Measurements from ENCODE around the gene STK17B. TPM values are rescaled to one million over a fixed set of nuclear protein-coding genes. Genes with fewer than 3 reads are reported as not detected.
A peak's percentile ranks its signal among the peaks of the same experiment; 100 is the strongest.

Gene STK17B
- total RNA-seq, 4 donors from 2014 or later = 7.2 to 28.2 (median 26.8) TPM

DNA sequence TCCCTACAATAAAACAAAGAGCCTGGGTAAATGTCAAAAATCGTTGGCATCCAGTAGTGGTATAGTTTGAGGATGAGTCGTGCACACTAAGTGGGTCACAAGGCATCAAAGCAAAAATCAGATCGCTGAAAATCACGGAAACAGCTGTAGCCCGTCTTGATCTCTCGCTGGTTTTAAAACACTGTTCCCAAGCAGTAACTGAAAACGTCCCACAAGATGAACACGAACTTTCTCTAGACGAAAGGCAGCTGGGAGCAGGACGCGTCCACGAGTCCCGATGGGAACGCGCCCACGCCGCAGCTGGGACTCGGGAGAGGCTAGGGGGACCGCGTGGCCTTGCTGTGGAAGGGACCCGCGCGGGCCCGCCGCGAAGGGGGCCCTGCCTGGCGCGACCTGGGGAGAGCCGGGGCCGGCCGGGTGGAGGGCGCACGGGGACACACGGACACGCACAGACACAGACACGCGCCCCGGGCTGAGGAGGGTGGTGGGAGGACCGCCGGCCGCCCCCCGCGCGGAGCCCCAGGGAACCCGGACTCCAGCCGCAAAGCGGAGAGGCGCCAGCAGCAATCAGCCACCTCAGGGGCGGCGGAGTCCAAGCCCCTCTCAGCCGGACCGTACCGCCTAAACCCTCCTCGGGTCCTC lies 651 bp downstream of the STK17B start:
- no peak for DNase-seq
- TF ChIP-seq, protein P1, sequence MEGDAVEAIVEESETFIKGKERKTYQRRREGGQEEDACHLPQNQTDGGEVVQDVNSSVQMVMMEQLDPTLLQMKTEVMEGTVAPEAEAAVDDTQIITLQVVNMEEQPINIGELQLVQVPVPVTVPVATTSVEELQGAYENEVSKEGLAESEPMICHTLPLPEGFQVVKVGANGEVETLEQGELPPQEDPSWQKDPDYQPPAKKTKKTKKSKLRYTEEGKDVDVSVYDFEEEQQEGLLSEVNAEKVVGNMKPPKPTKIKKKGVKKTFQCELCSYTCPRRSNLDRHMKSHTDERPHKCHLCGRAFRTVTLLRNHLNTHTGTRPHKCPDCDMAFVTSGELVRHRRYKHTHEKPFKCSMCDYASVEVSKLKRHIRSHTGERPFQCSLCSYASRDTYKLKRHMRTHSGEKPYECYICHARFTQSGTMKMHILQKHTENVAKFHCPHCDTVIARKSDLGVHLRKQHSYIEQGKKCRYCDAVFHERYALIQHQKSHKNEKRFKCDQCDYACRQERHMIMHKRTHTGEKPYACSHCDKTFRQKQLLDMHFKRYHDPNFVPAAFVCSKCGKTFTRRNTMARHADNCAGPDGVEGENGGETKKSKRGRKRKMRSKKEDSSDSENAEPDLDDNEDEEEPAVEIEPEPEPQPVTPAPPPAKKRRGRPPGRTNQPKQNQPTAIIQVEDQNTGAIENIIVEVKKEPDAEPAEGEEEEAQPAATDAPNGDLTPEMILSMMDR (IDR thresholded peaks at IDR 0.05) = no peak
- no peak for TF ChIP-seq POLR2A (IDR thresholded peaks at IDR 0.05)

GRCh38 chr2:196170213-196170605 lies 1.2 kb downstream of the STK17B start:
- intact Hi-C loops (cut with DNase I; ENCODE audit: low total_unique reads) = no loop called here
- no peak for TF ChIP-seq POLR2A (IDR thresholded peaks at IDR 0.05)
- TF ChIP-seq, protein P1 (IDR thresholded peaks at IDR 0.05) = no peak
- no peak for DNase-seq

More for the DNA sequence above, 651 bp downstream of the STK17B start:
- Histone ChIP-seq H3K9me3 (no peaks in the 10 kb centered on the region), H3K36me3 (no peaks in the 10 kb centered on the region), H3K27me3 (no peaks in the 10 kb centered on the region), H3K4me3 (peak overlapping the region; percentile 76 to 91), H3K4me1 (no peaks in the 10 kb centered on the region), H3K27ac (peak overlapping the region; percentile 80 to 88)
- intact Hi-C loops (cut with DNase I; ENCODE audit: low total_unique reads) = no loop called here

GRCh38 chr2:196169516-196169915 lies 1.9 kb downstream of the STK17B start:
- TF ChIP-seq, protein P1 (IDR thresholded peaks at IDR 0.05) = no peak
- TF ChIP-seq POLR2A (IDR thresholded peaks at IDR 0.05) = no peak

More at GRCh38 chr2:196170213-196170605, 1.2 kb downstream of the STK17B start:
- Histone ChIP-seq H3K9me3 (no peaks in the 10 kb centered on the region), H3K27me3 (no peaks in the 10 kb centered on the region), H3K36me3 (no peaks in the 10 kb centered on the region), H3K4me1 (no peaks in the 10 kb centered on the region), H3K4me3 (peak overlapping the region; percentile 76 to 91), H3K27ac (peak overlapping the region; percentile 80 to 88)

GRCh38 chr2:196168181-196168580 lies 3.2 kb downstream of the STK17B start:
- DNase-seq = no peak
- no peak overlapping the region for H3K27ac ChIP-seq
- TF ChIP-seq, protein P1 (IDR thresholded peaks at IDR 0.05) = no peak
- no peak for TF ChIP-seq POLR2A (IDR thresholded peaks at IDR 0.05)
- H3K4me3 ChIP-seq = no peak overlapping the region
- H3K4me1 ChIP-seq = no peaks in the 10 kb centered on the region
- no peaks in the 10 kb centered on the region for H3K27me3 ChIP-seq
- intact Hi-C loops (cut with DNase I; ENCODE audit: low total_unique reads) = no loop called here
- H3K36me3 ChIP-seq = no peaks in the 10 kb centered on the region
- no peaks in the 10 kb centered on the region for H3K9me3 ChIP-seq

More at GRCh38 chr2:196169516-196169915, 1.9 kb downstream of the STK17B start:
- intact Hi-C loops (cut with DNase I; ENCODE audit: low total_unique reads) = no loop called here
- no peak for DNase-seq
- H3K9me3 ChIP-seq = no peaks in the 10 kb centered on the region
- no peaks in the 10 kb centered on the region for H3K27me3 ChIP-seq
- H3K4me1 ChIP-seq = no peaks in the 10 kb centered on the region
- peak overlapping the region in 1 of 2 donors; percentile 88 for H3K27ac ChIP-seq
- H3K36me3 ChIP-seq = no peaks in the 10 kb centered on the region
- no peak overlapping the region for H3K4me3 ChIP-seq

- Histone ChIP-seq H3K9me3 (no peaks in the 10 kb centered on the region), H3K4me1 (no peaks in the 10 kb centered on the region), H3K4me3 (no peak overlapping the region), H3K27ac (no peak overlapping the region), H3K27me3 (no peaks in the 10 kb centered on the region), H3K36me3 (no peaks in the 10 kb centered on the region)
- intact Hi-C loops (cut with DNase I; ENCODE audit: low total_unique reads) = no loop called here
- TF ChIP-seq, protein P1 (IDR thresholded peaks at IDR 0.05) = no peak
- TF ChIP-seq POLR2A (IDR thresholded peaks at IDR 0.05) = no peak
- DNase-seq = no peak
Measured at GRCh38 chr2:196167666-196168065, 3.7 kb downstream of the STK17B start.

Measured in uterus (tissue), 4 donors.